Right atrium auricular region (tissue), 2 donors: Measurements from ENCODE around the gene TRIM22. TPM values are rescaled to one million over a fixed set of nuclear protein-coding genes. Genes with fewer than 3 reads are reported as not detected.
"Not testable (repeated sequence)": the region's sequence is repeated elsewhere in the genome, so short reads cannot be mapped to it uniquely, and the experiment has no call there.

Source experiments
- DNase-seq: peaks from one replicate; pipeline ENCODE4 v3.0.0-alpha.2; 2019; ENCODE audit warnings: low spot score
- H3K27ac ChIP-seq, 2 donors: fragments of 200-600 bp; sonication (generic); 1 replicate in 1 of 2; 2 replicates in 1 of 2; pipeline ENCODE4 v1.5.1; 2016 to 2019
- H3K27me3 ChIP-seq, 2 donors: fragments of 200-600 bp; sonication (generic); one replicate each; pipeline versions ENCODE4 v1.5.1 to v1.6.0; 2017 to 2019
- H3K36me3 ChIP-seq: fragments of 200-600 bp; sonication (generic); one replicate; pipeline ENCODE4 v1.5.1; 2016
- H3K4me1 ChIP-seq, 2 donors: fragments of 200-600 bp; sonication (generic); one replicate each; pipeline versions ENCODE4 v1.5.1 to v1.6.0; 2017 to 2019
- H3K4me3 ChIP-seq, 2 donors: fragments of 200-600 bp; sonication (generic); 1 replicate in 1 of 2; 2 replicates in 1 of 2; pipeline ENCODE4 v1.5.1; 2017 to 2019; ENCODE audit warnings: mild to moderate bottlenecking in 1 of 2, moderate library complexity in 1 of 2
- H3K9me3 ChIP-seq, 2 donors: fragments of 200-600 bp; sonication (generic); one replicate each; pipeline ENCODE4 v1.5.1; 2019
- total RNA-seq, 2 donors: library from RNA; depleted of rRNA; stranded (reverse); fragments of >200 nt; gene quantifications; one replicate each; pipeline ENCODE4 v1.1.0, GENCODE V29; 2016
- TF ChIP-seq, protein P1 (sequence below), 2 donors: fragments of 200-600 bp; sonication (generic); IDR thresholded peaks; one replicate each; pipeline ENCODE4 v1.5.1; 2019; ENCODE audit warnings: antibody characterized with exemption in 2 of 2

TRIM22 gene
- total RNA-seq, 2 donors from 2014 or later: 7.6 to 12.8 TPM

GRCh38 chr11:5703741-5704536, 14.3 kb downstream of the TRIM22 start:
- Histone ChIP-seq H3K9me3 (no peaks in the 10 kb centered on the region), H3K27ac (no peak overlapping the region), H3K4me3 (no peak overlapping the region), H3K4me1 (no peaks in the 10 kb centered on the region), H3K27me3 (no peaks in the 10 kb centered on the region), H3K36me3 (peaks cover 10% of the 10 kb centered on the region)
- TF ChIP-seq, protein P1, sequence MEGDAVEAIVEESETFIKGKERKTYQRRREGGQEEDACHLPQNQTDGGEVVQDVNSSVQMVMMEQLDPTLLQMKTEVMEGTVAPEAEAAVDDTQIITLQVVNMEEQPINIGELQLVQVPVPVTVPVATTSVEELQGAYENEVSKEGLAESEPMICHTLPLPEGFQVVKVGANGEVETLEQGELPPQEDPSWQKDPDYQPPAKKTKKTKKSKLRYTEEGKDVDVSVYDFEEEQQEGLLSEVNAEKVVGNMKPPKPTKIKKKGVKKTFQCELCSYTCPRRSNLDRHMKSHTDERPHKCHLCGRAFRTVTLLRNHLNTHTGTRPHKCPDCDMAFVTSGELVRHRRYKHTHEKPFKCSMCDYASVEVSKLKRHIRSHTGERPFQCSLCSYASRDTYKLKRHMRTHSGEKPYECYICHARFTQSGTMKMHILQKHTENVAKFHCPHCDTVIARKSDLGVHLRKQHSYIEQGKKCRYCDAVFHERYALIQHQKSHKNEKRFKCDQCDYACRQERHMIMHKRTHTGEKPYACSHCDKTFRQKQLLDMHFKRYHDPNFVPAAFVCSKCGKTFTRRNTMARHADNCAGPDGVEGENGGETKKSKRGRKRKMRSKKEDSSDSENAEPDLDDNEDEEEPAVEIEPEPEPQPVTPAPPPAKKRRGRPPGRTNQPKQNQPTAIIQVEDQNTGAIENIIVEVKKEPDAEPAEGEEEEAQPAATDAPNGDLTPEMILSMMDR (IDR thresholded peaks at IDR 0.05): no peak
- DNase-seq: no peak

DNA sequence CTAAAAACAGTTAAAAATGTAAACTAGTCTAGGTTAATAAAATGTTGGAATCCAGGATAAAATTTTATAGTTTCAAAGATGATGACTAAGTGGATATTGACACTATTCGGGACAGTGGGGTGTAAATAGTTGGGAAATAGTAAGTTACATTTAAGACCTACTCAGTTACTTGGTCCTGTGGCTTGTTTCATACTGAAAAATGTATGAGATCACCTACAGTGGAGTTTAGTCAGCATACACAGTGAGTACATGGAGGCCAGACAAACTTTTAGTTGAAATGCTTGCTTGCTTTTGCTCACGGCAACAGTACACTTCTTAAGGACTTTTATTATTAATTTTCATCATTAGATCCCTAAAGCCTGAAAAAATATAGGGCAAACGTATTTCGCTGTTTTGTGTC, 16.1 kb downstream of the TRIM22 start:
- no peaks in the 10 kb centered on the region for H3K9me3 ChIP-seq
- no peaks in the 10 kb centered on the region for H3K4me1 ChIP-seq
- H3K27me3 ChIP-seq: no peaks in the 10 kb centered on the region
- H3K27ac ChIP-seq: no peak overlapping the region
- TF ChIP-seq, protein P1 (IDR thresholded peaks at IDR 0.05): no peak
- no peak overlapping the region for H3K4me3 ChIP-seq
- no peak for DNase-seq
- peaks cover 15% of the 10 kb centered on the region for H3K36me3 ChIP-seq

GRCh38 chr11:5712507-5712906, 22.9 kb downstream of the TRIM22 start:
- DNase-seq: no peak
- Histone ChIP-seq H3K27me3 (no peaks in the 10 kb centered on the region), H3K27ac (no peak overlapping the region), H3K9me3 (no peaks in the 10 kb centered on the region), H3K36me3 (peaks cover 15% of the 10 kb centered on the region), H3K4me1 (no peaks in the 10 kb centered on the region), H3K4me3 (no peak overlapping the region)
- TF ChIP-seq, protein P1 (IDR thresholded peaks at IDR 0.05): peak in 1 of 2 donors; percentile 43

- no peak for DNase-seq
- no peaks in the 10 kb centered on the region for H3K4me1 ChIP-seq
- H3K27ac ChIP-seq: no peak overlapping the region
- TF ChIP-seq, protein P1 (IDR thresholded peaks at IDR 0.05): no peak
- H3K4me3 ChIP-seq: no peak overlapping the region
- H3K36me3 ChIP-seq: peaks cover 6% of the 10 kb centered on the region
- H3K9me3 ChIP-seq: no peaks in the 10 kb centered on the region
- H3K27me3 ChIP-seq: no peaks in the 10 kb centered on the region
These were observed 24.1 kb downstream of the TRIM22 start for GRCh38 chr11:5713695-5714094.

DNA sequence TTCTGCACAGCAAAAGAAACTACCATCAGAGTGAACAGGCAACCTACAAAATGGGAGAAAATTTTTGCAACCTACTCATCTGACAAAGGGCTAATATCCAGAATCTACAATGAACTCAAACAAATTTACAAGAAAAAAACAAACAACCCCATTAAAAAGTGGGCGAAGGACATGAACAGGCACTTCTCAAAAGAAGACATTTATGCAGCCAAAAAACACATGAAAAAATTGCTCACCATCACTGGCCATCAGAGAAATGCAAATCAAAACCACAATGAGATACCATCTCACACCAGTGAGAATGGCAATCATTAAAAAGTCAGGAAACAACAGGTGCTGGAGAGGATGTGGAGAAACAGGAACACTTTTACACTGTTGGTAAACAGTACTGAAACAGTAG, 26.9 kb downstream of the TRIM22 start:
- not testable (repeated sequence) for H3K36me3 ChIP-seq, DNase-seq, H3K27ac ChIP-seq, H3K9me3 ChIP-seq, H3K4me3 ChIP-seq, H3K4me1 ChIP-seq, H3K27me3 ChIP-seq

GRCh38 chr11:5719703-5720495, 30.3 kb downstream of the TRIM22 start:
- Histone ChIP-seq H3K9me3 (no peaks in the 10 kb centered on the region), H3K4me3 (no peak overlapping the region), H3K27ac (no peak overlapping the region), H3K4me1 (no peaks in the 10 kb centered on the region), H3K27me3 (no peaks in the 10 kb centered on the region), H3K36me3 (no peaks in the 10 kb centered on the region)
- no peak for DNase-seq
- TF ChIP-seq, protein P1 (IDR thresholded peaks at IDR 0.05): no peak
